Stomach (tissue), 4 donors: Measurements from ENCODE around the gene TMTC3.

ENCODE experiments used
- POLR2AphosphoS5 ChIP-seq, 3 donors: sonication (generic); formaldehyde crosslinking; IDR thresholded peaks; one replicate each; pipeline ENCODE4 v1.6.1; 2016; ENCODE audit warnings: antibody characterized with exemption in 3 of 3
- TF ChIP-seq, protein P1 (sequence below), 7 experiments: fragments of 450-650 bp in 4 of 7; fragments of 200-600 bp in 3 of 7; sonication (generic) in 3 of 7; IDR thresholded peaks; one replicate each; pipeline ENCODE4 v1.5.1; 2016 to 2019; ENCODE audit warnings: antibody characterized with exemption in 7 of 7, control low read depth in 2 of 7, mild to moderate bottlenecking in 1 of 7

- TF ChIP-seq, protein P1, sequence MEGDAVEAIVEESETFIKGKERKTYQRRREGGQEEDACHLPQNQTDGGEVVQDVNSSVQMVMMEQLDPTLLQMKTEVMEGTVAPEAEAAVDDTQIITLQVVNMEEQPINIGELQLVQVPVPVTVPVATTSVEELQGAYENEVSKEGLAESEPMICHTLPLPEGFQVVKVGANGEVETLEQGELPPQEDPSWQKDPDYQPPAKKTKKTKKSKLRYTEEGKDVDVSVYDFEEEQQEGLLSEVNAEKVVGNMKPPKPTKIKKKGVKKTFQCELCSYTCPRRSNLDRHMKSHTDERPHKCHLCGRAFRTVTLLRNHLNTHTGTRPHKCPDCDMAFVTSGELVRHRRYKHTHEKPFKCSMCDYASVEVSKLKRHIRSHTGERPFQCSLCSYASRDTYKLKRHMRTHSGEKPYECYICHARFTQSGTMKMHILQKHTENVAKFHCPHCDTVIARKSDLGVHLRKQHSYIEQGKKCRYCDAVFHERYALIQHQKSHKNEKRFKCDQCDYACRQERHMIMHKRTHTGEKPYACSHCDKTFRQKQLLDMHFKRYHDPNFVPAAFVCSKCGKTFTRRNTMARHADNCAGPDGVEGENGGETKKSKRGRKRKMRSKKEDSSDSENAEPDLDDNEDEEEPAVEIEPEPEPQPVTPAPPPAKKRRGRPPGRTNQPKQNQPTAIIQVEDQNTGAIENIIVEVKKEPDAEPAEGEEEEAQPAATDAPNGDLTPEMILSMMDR (IDR thresholded peaks at IDR 0.05), result no peak
- no peak for TF ChIP-seq POLR2AphosphoS5 (IDR thresholded peaks at IDR 0.05)
Observed at GRCh38 chr12:88188180-88188579, 46.1 kb downstream of the TMTC3 start.
